Bronchial epithelial cell (primary cell): Measurements from ENCODE around the gene MAVS. TPM values are rescaled to one million over a fixed set of nuclear protein-coding genes. Genes with fewer than 3 reads are reported as not detected.
A peak's percentile ranks its signal among the peaks of the same experiment; 100 is the strongest.

ENCODE experiments used
- DNase-seq: peaks from one replicate; pipeline ENCODE4 v3.0.0-alpha.2; 2010; ENCODE audit warnings: low read depth
- FAIRE-seq: peaks from 2 replicates; lab custom pipeline; 2011; peaks lifted over from hg19 to GRCh38; lab: Jason Lieb, UNC
- H3K27me3 ChIP-seq: 2 replicates; pipeline ENCODE4 v1.5.1; 2011; ENCODE audit warnings: low read length; ENCODE audit not compliant: control insufficient read depth, insufficient read depth
- H3K36me3 ChIP-seq: 2 replicates; pipeline ENCODE4 v1.5.1; 2011; ENCODE audit warnings: low read length; ENCODE audit not compliant: control insufficient read depth, insufficient read depth
- H3K4me3 ChIP-seq: 2 replicates; pipeline ENCODE4 v1.5.1; 2011; ENCODE audit warnings: mild to moderate bottlenecking, low read depth, low read length, control low read depth
- CTCF ChIP-seq: IDR thresholded peaks from 2 replicates; pipeline ENCODE4 v1.5.1; 2011; ENCODE audit warnings: mild to moderate bottlenecking, moderate library complexity, low read length, control low read depth, inconsistent platforms; ENCODE audit not compliant: insufficient read depth, severe bottlenecking
- total RNA-seq: library from RNA; depleted of rRNA; stranded (reverse); fragments of >200 nt; gene quantifications from 2 replicates; pipeline ENCODE4 v1.2.1, GENCODE V29; 2014

The MAVS gene
- total RNA-seq, 1 donor from 2014 or later: 9.7 TPM

GRCh38 chr20:3803289-3803688, 43.3 kb upstream of the MAVS start:
- Histone ChIP-seq H3K36me3 (peaks cover 21% of the 10 kb centered on the region), H3K27me3 (no peaks in the 10 kb centered on the region), H3K4me3 (no peak overlapping the region)
- FAIRE-seq (no peak), DNase-seq (no peak)
- TF ChIP-seq CTCF: no peak

GRCh38 chr20:3803854-3804253, 42.8 kb upstream of the MAVS start:
- no peaks in the 10 kb centered on the region for H3K27me3 ChIP-seq
- H3K4me3 ChIP-seq: no peak overlapping the region
- FAIRE-seq (no peak), DNase-seq (no peak)
- H3K36me3 ChIP-seq: peaks cover 21% of the 10 kb centered on the region
- TF ChIP-seq CTCF: no peak

- DNase-seq: peak; percentile 72
- peak; percentile 76 for FAIRE-seq
- no peak overlapping the region for H3K4me3 ChIP-seq
- H3K36me3 ChIP-seq: peaks cover 17% of the 10 kb centered on the region
- H3K27me3 ChIP-seq: no peaks in the 10 kb centered on the region
- no peak for TF ChIP-seq CTCF
Observed at GRCh38 chr20:3804254-3804751, 42.3 kb upstream of the MAVS start.

GRCh38 chr20:3804781-3805180, 41.9 kb upstream of the MAVS start:
- Histone ChIP-seq H3K36me3 (peaks cover 17% of the 10 kb centered on the region), H3K4me3 (no peak overlapping the region), H3K27me3 (no peaks in the 10 kb centered on the region)
- DNase-seq: no peak
- no peak for FAIRE-seq
- no peak for TF ChIP-seq CTCF

- Histone ChIP-seq H3K27me3 (no peaks in the 10 kb centered on the region), H3K4me3 (no peak overlapping the region), H3K36me3 (peaks cover 3% of the 10 kb centered on the region)
- no peak for TF ChIP-seq CTCF
- no peak for DNase-seq
- FAIRE-seq: no peak
Observed at GRCh38 chr20:3808544-3808943, 38.1 kb upstream of the MAVS start.
